Activated CD4-positive, alpha-beta memory T cell treated with anti-CD3 and anti-CD28 coated beads, Interleukin-2, amount 10 ng/mL, durations not matched to agents 7 days and 5 days (primary cell): ENCODE results near the gene ATP8B1. TPM values are rescaled to one million over a fixed set of nuclear protein-coding genes. Genes with fewer than 3 reads are reported as not detected.
"Not testable (repeated sequence)": the region's sequence is repeated elsewhere in the genome, so short reads cannot be mapped to it uniquely, and the experiment has no call there.

Experiments
- CTCF ChIA-PET: fragments of 350-600 bp; sonication (Branson Sonifier 250); formaldehyde crosslinking; loops from one replicate; lab custom pipeline; 2021; ENCODE audit warnings: antibody characterized with exemption, inconsistent platforms; lab: Charles Lee
- POLR2A ChIA-PET: fragments of 350-600 bp; sonication (Branson Sonifier 250); formaldehyde crosslinking; loops from one replicate; lab custom pipeline; 2021; ENCODE audit warnings: antibody characterized with exemption; lab: Charles Lee
- DNase-seq: peaks from one replicate; pipeline ENCODE4 v3.0.0-alpha.2; 2020
- H3K27ac Mint-ChIP-seq: one replicate; pipeline ENCODE4 v1.8.0; 2021; ENCODE audit warnings: mild to moderate bottlenecking, mixed read lengths
- H3K27me3 Mint-ChIP-seq: one replicate; pipeline ENCODE4 v1.8.0; 2021; ENCODE audit warnings: mixed read lengths
- H3K36me3 Mint-ChIP-seq: one replicate; pipeline ENCODE4 v1.8.0; 2021; ENCODE audit warnings: low read depth, mixed read lengths
- H3K4me1 Mint-ChIP-seq: one replicate; pipeline ENCODE4 v1.8.0; 2021; ENCODE audit warnings: mixed read lengths
- H3K4me3 Mint-ChIP-seq: one replicate; pipeline ENCODE4 v1.8.0; 2021; ENCODE audit warnings: mild to moderate bottlenecking, mixed read lengths
- H3K9me3 Mint-ChIP-seq: one replicate; pipeline ENCODE4 v1.8.0; 2021; ENCODE audit warnings: mixed read lengths
- total RNA-seq, 2 experiments: library from RNA; stranded (reverse); gene quantifications; one replicate each; pipeline ENCODE4 v1.2.3, GENCODE V29; 2021

ATP8B1 gene
- total RNA-seq, 2 experiments from 2014 or later: not detected

- CTCF ChIA-PET: no interaction called here
Measured at GRCh38 chr18:57834616-57835015, 31.5 kb upstream of the ATP8B1 start.

DNA sequence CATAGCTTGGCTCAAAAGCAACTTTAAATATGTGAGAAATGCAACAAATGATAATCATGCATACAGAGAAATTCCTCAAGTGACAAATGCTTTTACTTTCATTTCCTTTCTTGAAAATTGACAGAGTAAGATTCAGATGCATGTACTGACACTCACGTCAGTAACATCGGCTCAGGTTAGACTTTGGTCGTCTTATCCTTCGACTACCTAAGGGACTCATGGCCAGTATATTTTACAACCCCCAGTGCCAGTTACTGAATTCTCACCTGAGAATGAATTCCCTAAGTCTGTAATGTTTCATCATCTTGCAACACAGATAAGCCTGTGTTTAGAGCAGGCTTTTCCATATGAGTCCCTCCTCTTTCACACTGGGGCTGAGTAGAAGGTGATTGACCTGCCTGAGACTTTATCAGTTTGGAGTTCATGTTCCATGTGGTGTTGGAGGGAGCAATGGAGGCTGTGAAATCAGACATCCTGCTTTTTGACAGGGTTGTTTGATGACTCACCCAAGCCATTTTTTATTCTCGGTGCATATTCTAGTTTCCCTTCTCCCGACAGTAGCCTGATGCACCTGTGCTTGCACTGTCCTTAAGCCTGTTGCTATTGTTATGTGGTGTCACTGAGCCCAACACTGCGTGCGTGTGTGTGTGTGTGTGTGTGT is 30.5 kb upstream of the ATP8B1 start:
- peak; percentile 24 for DNase-seq
- H3K9me3 Mint-ChIP-seq: peaks cover 28% of the 10 kb centered on the region
- peaks cover 17% of the 10 kb centered on the region for H3K36me3 Mint-ChIP-seq
- ChIA-PET POLR2A (no interaction called here), CTCF (no interaction called here)
- H3K4me1 Mint-ChIP-seq: peaks cover 33% of the 10 kb centered on the region
- peak overlapping the region; percentile 36 for H3K4me3 Mint-ChIP-seq
- H3K27me3 Mint-ChIP-seq: peaks cover 14% of the 10 kb centered on the region
- peak overlapping the region; percentile 51 for H3K27ac Mint-ChIP-seq

More at GRCh38 chr18:57834616-57835015, 31.5 kb upstream of the ATP8B1 start:
- Mint-ChIP-seq H3K27me3 (peaks cover 16% of the 10 kb centered on the region), H3K4me3 (no peak overlapping the region), H3K36me3 (peaks cover 17% of the 10 kb centered on the region), H3K9me3 (peaks cover 28% of the 10 kb centered on the region), H3K4me1 (peaks cover 34% of the 10 kb centered on the region), H3K27ac (no peak overlapping the region)
- DNase-seq: no peak
- POLR2A ChIA-PET: no interaction called here

GRCh38 chr18:57832730-57833129 is 29.6 kb upstream of the ATP8B1 start:
- peaks cover 17% of the 10 kb centered on the region for H3K36me3 Mint-ChIP-seq
- H3K27ac Mint-ChIP-seq: no peak overlapping the region
- ChIA-PET POLR2A (no interaction called here), CTCF (no interaction called here)
- H3K4me3 Mint-ChIP-seq: no peak overlapping the region
- peaks cover 25% of the 10 kb centered on the region for H3K4me1 Mint-ChIP-seq
- H3K27me3 Mint-ChIP-seq: peaks cover 8% of the 10 kb centered on the region
- H3K9me3 Mint-ChIP-seq: peaks cover 25% of the 10 kb centered on the region
- DNase-seq: no peak

DNA sequence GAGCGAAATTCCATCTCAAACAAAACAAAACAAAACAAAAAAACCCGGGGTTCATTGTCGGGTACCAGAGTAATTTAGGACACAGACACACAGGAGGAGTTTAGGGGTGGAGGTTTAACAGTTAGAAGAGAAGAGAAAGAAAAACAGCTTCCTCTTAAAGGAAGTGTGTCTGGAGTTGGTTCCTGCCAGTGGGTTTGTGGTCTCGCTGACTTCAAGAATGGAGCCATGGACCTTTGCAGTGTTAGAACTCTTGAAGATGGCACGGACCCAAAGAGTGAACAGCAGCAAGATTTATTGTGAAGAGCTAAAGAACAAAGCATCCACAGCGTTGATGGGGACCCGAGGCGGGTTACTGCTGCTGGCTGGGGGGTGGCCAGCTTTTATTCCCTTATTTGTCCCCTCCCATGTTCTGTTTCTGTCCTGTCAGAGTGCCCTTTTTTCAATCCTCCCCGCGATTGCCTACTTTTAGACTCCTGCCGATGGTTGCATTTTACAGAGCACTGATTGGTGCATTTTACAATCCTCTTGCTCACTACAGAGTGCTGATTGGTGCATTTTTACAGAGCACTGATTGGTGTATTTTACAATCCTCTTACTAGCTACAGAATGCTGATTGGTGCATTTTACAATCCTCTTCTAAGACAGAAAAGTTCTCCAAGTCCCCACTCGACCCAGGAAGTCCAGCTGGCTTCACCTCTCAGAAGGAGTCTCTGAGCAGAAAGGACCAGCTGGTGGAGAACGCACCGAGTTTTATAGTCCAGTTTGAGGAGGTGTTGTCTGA is 28.7 kb upstream of the ATP8B1 start:
- peaks cover 5% of the 10 kb centered on the region for H3K27me3 Mint-ChIP-seq
- H3K27ac Mint-ChIP-seq: no peak overlapping the region
- ChIA-PET POLR2A (no interaction called here), CTCF (interaction anchor here (0.6 kb wide), 1 partner anchor 172 kb away, joined by 3 read pairs; no protein-coding TSS in a partner anchor)
- H3K9me3 Mint-ChIP-seq: peaks cover 21% of the 10 kb centered on the region
- H3K36me3 Mint-ChIP-seq: peaks cover 15% of the 10 kb centered on the region
- DNase-seq: no peak
- peaks cover 22% of the 10 kb centered on the region for H3K4me1 Mint-ChIP-seq
- no peak overlapping the region for H3K4me3 Mint-ChIP-seq

- ChIA-PET POLR2A (no interaction called here), CTCF (no interaction called here)
- Mint-ChIP-seq H3K4me3 (no peak overlapping the region), H3K27me3 (peaks cover 5% of the 10 kb centered on the region), H3K9me3 (peaks cover 7% of the 10 kb centered on the region), H3K4me1 (peaks cover 6% of the 10 kb centered on the region), H3K36me3 (peaks cover 3% of the 10 kb centered on the region), H3K27ac (no peak overlapping the region)
- DNase-seq: no peak
Measured at GRCh38 chr18:57827646-57828045, 24.5 kb upstream of the ATP8B1 start.

GRCh38 chr18:57826252-57826651 is 23.1 kb upstream of the ATP8B1 start:
- Mint-ChIP-seq H3K4me1 (no peaks in the 10 kb centered on the region), H3K27ac (no peak overlapping the region), H3K36me3 (no peaks in the 10 kb centered on the region), H3K9me3 (no peaks in the 10 kb centered on the region), H3K4me3 (no peak overlapping the region), H3K27me3 (peaks cover 6% of the 10 kb centered on the region)
- DNase-seq: no peak
- POLR2A ChIA-PET: interaction anchor here (0.6 kb wide), 1 partner anchor 225 kb away, joined by 3 read pairs; no protein-coding TSS in a partner anchor
- CTCF ChIA-PET: interaction anchor here (0.7 kb wide), 1 partner anchor 1244 kb away, joined by 3 read pairs; no protein-coding TSS in a partner anchor

DNA sequence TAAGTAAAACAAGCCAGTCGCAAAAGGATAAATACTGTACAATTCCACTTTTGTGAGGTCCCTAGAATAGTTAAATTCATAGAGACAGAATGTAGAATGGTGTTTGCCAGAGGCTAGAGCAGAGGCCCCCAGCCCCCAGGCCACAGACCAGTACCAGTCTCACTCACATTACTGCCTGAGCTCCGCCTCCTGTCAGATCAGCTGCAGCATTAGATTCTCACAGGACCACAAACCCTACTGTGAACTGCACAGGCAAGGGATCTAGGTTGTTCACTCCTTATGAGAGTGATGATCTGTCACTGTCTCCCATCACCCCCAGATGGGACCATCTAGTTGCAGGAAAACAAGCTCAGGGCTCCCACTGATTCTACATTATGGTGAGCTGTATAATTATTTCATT is 17.5 kb upstream of the ATP8B1 start:
- POLR2A ChIA-PET, CTCF ChIA-PET, H3K27ac Mint-ChIP-seq, H3K4me3 Mint-ChIP-seq, H3K36me3 Mint-ChIP-seq, H3K4me1 Mint-ChIP-seq, DNase-seq, H3K9me3 Mint-ChIP-seq, H3K27me3 Mint-ChIP-seq: not testable (repeated sequence)

DNA sequence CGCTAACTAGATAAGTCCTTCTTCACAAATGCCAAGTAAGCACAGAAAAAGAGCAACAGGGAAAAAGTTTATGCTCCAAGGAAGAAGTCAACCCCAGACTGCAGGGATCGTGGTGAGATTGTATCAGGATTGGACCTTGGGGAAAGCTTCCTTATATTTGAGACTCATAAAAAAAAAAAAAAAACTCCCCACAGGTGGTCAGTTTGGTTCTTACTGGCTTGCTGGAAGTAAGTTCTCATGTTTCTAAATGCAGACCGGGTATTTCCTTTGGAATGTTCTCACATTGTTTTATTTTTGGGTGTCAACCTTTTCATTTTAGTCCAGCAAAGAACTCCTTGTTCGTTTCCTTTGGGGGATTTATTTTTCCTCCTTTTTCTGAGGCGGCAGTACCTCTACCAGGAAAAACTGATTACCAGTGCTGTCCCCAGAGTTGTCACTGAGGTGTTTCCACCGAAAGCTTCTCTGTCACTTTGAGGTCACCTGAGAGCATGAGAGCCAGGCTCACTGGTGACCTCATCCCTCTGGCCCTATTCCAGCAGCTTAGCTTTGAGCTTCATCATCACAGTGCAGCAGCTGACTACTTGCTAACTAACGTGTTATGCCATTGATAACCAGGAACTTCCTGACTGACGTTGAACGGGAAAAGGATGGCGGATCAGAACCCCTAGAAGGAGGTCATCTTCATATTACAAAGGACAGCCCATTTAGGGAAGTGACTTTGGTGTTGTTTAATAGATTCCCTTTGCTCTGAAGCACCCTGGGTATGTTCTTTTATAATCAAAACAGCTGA is 16.8 kb upstream of the ATP8B1 start:
- no peak overlapping the region for H3K4me3 Mint-ChIP-seq
- H3K27me3 Mint-ChIP-seq: peaks cover 10% of the 10 kb centered on the region
- H3K9me3 Mint-ChIP-seq: no peaks in the 10 kb centered on the region
- ChIA-PET CTCF (no interaction called here), POLR2A (no interaction called here)
- DNase-seq: no peak
- no peaks in the 10 kb centered on the region for H3K36me3 Mint-ChIP-seq
- no peaks in the 10 kb centered on the region for H3K4me1 Mint-ChIP-seq
- no peak overlapping the region for H3K27ac Mint-ChIP-seq

DNA sequence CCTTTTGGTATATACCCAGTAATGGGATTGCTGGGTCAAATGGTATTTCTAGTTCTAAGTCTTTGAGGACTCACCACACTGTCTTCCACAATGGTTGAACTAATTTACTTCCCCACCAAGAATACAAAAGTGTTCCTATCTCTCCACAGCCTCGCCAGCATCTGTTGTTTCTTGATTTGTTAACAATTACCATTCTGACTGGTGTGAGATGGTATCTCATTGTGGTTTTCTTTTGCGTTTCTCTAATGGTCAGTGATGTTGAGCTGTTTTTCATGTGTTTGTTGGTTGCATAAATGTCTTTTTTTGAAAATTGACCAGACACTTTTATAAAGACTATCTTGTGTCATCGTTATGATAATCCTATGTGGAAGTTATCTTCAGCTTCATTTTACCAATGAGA is 16.0 kb upstream of the ATP8B1 start:
- no peak for DNase-seq
- Mint-ChIP-seq H3K27ac (no peak overlapping the region), H3K4me3 (no peak overlapping the region), H3K4me1 (no peaks in the 10 kb centered on the region), H3K36me3 (peaks cover 1% of the 10 kb centered on the region), H3K9me3 (no peaks in the 10 kb centered on the region), H3K27me3 (peaks cover 12% of the 10 kb centered on the region)
- CTCF ChIA-PET: no interaction called here
- POLR2A ChIA-PET: no interaction called here

DNA sequence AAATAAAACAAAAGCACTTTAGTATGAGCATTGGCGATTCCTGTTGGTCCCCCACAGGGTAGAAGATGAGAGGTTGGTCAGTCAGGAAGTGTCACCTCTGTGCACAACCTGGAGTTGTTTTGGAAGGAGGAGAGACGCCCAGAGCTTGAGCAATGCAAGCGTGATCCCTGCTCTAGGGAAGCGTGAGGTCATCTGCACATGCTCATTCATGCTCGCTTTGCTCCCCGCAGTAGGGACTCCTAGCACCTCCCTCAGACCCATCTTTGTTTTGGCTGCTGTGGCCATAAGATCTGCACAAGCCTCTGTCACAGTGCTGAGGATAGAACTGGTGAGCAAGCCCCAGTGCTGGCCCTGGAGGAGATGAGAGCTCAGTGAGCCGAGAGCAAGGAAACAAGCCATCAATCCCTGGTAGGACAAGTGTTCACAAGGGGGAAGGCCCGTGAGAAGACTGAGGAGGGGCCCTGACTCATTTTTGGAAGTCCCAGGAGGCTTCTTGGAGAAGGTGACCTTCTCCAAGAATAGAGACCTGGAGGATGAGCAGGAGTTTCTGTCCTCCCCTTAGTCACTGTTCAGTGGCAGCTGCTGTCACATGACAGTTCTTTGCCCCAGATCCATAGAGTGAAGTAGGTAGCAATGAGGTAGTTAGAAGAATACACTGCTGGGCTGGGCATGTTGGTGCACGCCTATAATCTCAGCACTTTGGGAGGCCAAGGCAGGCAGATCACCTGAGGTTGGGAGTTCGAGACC is 13.3 kb upstream of the ATP8B1 start:
- H3K27me3 Mint-ChIP-seq: peaks cover 19% of the 10 kb centered on the region
- H3K9me3 Mint-ChIP-seq: peaks cover 6% of the 10 kb centered on the region
- CTCF ChIA-PET: no interaction called here
- H3K36me3 Mint-ChIP-seq: peaks cover 8% of the 10 kb centered on the region
- POLR2A ChIA-PET: no interaction called here
- no peak overlapping the region for H3K4me3 Mint-ChIP-seq
- no peaks in the 10 kb centered on the region for H3K4me1 Mint-ChIP-seq
- no peak overlapping the region for H3K27ac Mint-ChIP-seq
- DNase-seq: no peak

DNA sequence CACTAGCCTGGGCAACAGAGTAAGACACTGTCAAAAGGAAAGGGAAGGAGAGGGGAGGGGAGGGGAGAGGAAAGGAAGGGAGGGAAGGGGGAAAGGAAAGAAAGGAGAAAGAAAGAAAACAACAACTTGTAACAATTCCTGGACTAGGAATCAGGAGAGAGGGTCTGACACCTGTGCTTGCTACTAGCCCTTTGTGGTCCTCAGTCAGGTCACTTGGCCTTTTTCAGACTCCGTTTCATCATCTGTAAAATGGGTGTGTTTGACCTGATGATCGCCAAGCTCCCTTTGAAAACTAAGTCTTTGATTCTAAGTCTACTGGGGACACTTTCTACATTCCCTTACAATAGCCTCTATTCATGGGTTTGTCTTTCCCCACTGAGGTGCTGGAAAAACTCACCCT is 11.4 kb upstream of the ATP8B1 start:
- no peak for DNase-seq
- H3K27ac Mint-ChIP-seq: no peak overlapping the region
- ChIA-PET CTCF (no interaction called here), POLR2A (no interaction called here)
- no peak overlapping the region for H3K4me3 Mint-ChIP-seq
- H3K36me3 Mint-ChIP-seq: peaks cover 8% of the 10 kb centered on the region
- H3K27me3 Mint-ChIP-seq: peaks cover 16% of the 10 kb centered on the region
- H3K4me1 Mint-ChIP-seq: no peaks in the 10 kb centered on the region
- peaks cover 9% of the 10 kb centered on the region for H3K9me3 Mint-ChIP-seq

DNA sequence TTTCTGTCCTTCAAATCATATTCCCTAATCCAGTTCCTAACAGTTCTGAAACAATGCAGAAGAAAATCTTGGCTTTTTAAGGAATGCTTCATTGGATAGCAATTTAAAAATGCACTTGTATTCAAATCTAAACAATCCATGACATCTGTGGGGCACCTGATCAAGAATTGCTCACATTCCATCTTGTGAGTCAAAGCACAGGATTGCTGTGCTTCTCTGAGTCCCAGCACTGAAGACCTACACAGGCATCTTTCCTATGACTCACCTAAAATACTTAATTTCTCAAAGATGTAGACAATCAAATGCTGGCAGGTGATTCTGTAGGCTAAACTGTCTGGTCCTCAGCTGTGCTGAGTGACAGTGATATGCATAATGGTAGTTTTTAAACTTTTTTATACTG is 10.1 kb upstream of the ATP8B1 start:
- Mint-ChIP-seq H3K4me3 (no peak overlapping the region), H3K9me3 (peaks cover 9% of the 10 kb centered on the region), H3K36me3 (peaks cover 8% of the 10 kb centered on the region), H3K4me1 (no peaks in the 10 kb centered on the region), H3K27me3 (peaks cover 22% of the 10 kb centered on the region), H3K27ac (no peak overlapping the region)
- DNase-seq: no peak
- ChIA-PET POLR2A (no interaction called here), CTCF (no interaction called here)
